Type B pancreatic cell (in vitro differentiated cells): Measurements from ENCODE around the gene XPO4. TPM values are rescaled to one million over a fixed set of nuclear protein-coding genes. Genes with fewer than 3 reads are reported as not detected.

Experiments used
- DNase-seq: peaks from one replicate; pipeline ENCODE4 v3.0.0; 2021; ENCODE audit warnings: mixed read lengths; ENCODE audit not compliant: unreplicated experiment; ENCODE audit errors: extremely low spot score
- H3K27ac Mint-ChIP-seq: 2 replicates; pipeline ENCODE4 v1.8.0; 2021; ENCODE audit warnings: mild to moderate bottlenecking, mixed read lengths
- H3K27me3 Mint-ChIP-seq: 2 replicates; pipeline ENCODE4 v1.8.0; 2021; ENCODE audit warnings: mixed read lengths
- H3K36me3 Mint-ChIP-seq: 2 replicates; pipeline ENCODE4 v1.8.0; 2021; ENCODE audit warnings: mixed read lengths
- H3K4me1 Mint-ChIP-seq: one replicate; pipeline ENCODE4 v1.8.0; 2021; ENCODE audit warnings: mixed read lengths; ENCODE audit not compliant: unreplicated experiment
- H3K4me3 Mint-ChIP-seq: 2 replicates; pipeline ENCODE4 v1.8.0; 2021; ENCODE audit warnings: mild to moderate bottlenecking, mixed read lengths
- H3K9me3 Mint-ChIP-seq: 2 replicates; pipeline ENCODE4 v1.8.0; 2021; ENCODE audit warnings: mixed read lengths
- CTCF ChIP-seq: fragments of 200-600 bp; sonication (generic); conservative IDR thresholded peaks from 2 replicates; pipeline ENCODE4 v1.5.0; 2021; ENCODE audit warnings: antibody characterized with exemption, mild to moderate bottlenecking
- total RNA-seq: library from RNA; stranded (reverse); gene quantifications from 2 replicates; pipeline ENCODE4 v1.2.1, GENCODE V29; 2021; ENCODE audit warnings: low replicate concordance

Gene XPO4
- total RNA-seq, 1 donor from 2014 or later: 23.1 TPM

GRCh38 chr13:20860844-20861243 lies 41.7 kb downstream of the XPO4 start:
- H3K9me3 Mint-ChIP-seq: no peaks in the 10 kb centered on the region
- H3K4me3 Mint-ChIP-seq: no peak overlapping the region
- no peak overlapping the region for H3K27ac Mint-ChIP-seq
- H3K27me3 Mint-ChIP-seq: no peaks in the 10 kb centered on the region
- TF ChIP-seq CTCF: no peak
- H3K4me1 Mint-ChIP-seq: peaks cover 4% of the 10 kb centered on the region
- peaks cover 9% of the 10 kb centered on the region for H3K36me3 Mint-ChIP-seq
- DNase-seq: no peak

GRCh38 chr13:20856650-20857049 lies 45.9 kb downstream of the XPO4 start:
- peaks cover 8% of the 10 kb centered on the region for H3K36me3 Mint-ChIP-seq
- no peak overlapping the region for H3K27ac Mint-ChIP-seq
- no peak for DNase-seq
- no peak overlapping the region for H3K4me3 Mint-ChIP-seq
- no peaks in the 10 kb centered on the region for H3K9me3 Mint-ChIP-seq
- H3K4me1 Mint-ChIP-seq: no peaks in the 10 kb centered on the region
- H3K27me3 Mint-ChIP-seq: no peaks in the 10 kb centered on the region
- TF ChIP-seq CTCF: no peak

DNA sequence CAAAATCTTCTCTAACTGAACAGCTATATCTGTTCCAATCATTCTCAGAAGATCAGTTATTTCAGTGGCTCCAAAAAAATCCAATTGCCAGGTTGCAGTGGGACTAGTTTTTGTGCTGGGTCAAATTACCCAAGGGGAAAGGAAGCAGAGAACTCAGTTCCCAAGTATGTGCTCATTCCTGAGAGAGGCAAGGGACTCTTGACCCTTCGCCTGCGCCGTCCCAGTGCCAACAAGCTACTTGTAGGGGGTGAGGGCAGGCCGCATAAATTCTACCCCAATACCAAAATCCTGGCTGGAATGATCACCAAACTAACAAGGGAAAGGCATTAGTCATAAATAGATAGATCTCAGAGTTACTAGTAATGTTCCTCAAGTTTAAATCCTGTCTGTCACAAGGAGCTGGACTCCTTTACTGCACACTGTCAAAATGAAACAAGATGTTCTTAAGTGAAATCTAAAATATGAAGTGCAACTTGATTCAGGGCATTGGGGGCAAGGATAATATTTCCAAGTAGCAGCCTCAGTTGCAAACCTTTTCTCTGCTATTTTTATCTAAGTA lies 50.6 kb downstream of the XPO4 start:
- no peak for TF ChIP-seq CTCF
- no peaks in the 10 kb centered on the region for H3K27me3 Mint-ChIP-seq
- DNase-seq: no peak
- no peak overlapping the region for H3K27ac Mint-ChIP-seq
- H3K4me3 Mint-ChIP-seq: no peak overlapping the region
- H3K4me1 Mint-ChIP-seq: peaks cover 12% of the 10 kb centered on the region
- H3K9me3 Mint-ChIP-seq: no peaks in the 10 kb centered on the region
- H3K36me3 Mint-ChIP-seq: peaks cover 8% of the 10 kb centered on the region

- peaks cover under 1% of the 10 kb centered on the region for H3K36me3 Mint-ChIP-seq
- DNase-seq: no peak
- no peak overlapping the region for H3K27ac Mint-ChIP-seq
- peaks cover 12% of the 10 kb centered on the region for H3K4me1 Mint-ChIP-seq
- no peaks in the 10 kb centered on the region for H3K27me3 Mint-ChIP-seq
- no peaks in the 10 kb centered on the region for H3K9me3 Mint-ChIP-seq
- no peak for TF ChIP-seq CTCF
- no peak overlapping the region for H3K4me3 Mint-ChIP-seq
Observed at GRCh38 chr13:20848944-20849343, 53.6 kb downstream of the XPO4 start.

GRCh38 chr13:20848203-20848602 lies 54.3 kb downstream of the XPO4 start:
- no peak for TF ChIP-seq CTCF
- Mint-ChIP-seq H3K4me1 (peaks cover 12% of the 10 kb centered on the region), H3K27ac (no peak overlapping the region), H3K27me3 (no peaks in the 10 kb centered on the region), H3K36me3 (no peaks in the 10 kb centered on the region), H3K4me3 (no peak overlapping the region), H3K9me3 (no peaks in the 10 kb centered on the region)
- no peak for DNase-seq

DNA sequence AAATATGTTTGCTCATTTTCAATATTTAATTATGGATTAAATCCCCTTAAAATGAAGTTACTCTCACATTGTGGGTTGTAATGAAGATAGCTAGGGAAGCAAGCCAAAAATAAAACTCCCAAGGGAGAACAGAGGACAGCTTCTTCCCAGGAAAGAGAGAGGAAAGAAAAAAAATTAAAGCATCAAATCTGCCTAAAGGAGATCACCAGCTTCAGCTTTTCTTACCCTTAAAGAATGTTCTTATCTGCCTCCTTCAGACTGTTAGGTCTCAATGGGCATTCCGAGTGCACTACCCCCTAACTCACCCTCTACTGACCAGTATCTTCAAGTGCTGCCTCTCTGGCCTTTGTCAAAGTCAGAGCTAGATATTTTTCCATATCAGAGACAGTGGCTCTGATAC lies 55.2 kb downstream of the XPO4 start:
- Mint-ChIP-seq H3K4me3 (no peak overlapping the region), H3K36me3 (no peaks in the 10 kb centered on the region), H3K4me1 (peaks cover 12% of the 10 kb centered on the region), H3K9me3 (no peaks in the 10 kb centered on the region), H3K27ac (no peak overlapping the region), H3K27me3 (no peaks in the 10 kb centered on the region)
- no peak for DNase-seq
- no peak for TF ChIP-seq CTCF
